GM19397 (cell line): ENCODE results near the gene CD81.
A peak's percentile ranks its signal among the peaks of the same experiment; 100 is the strongest.

Source experiments
- ATAC-seq: cut with Tn5 transposase; IDR thresholded peaks from one replicate; pipeline ENCODE4 v1.9.1; 2021; ENCODE audit warnings: mild to moderate bottlenecking, moderate library complexity; ENCODE audit not compliant: unreplicated experiment

CD81 gene

DNA sequence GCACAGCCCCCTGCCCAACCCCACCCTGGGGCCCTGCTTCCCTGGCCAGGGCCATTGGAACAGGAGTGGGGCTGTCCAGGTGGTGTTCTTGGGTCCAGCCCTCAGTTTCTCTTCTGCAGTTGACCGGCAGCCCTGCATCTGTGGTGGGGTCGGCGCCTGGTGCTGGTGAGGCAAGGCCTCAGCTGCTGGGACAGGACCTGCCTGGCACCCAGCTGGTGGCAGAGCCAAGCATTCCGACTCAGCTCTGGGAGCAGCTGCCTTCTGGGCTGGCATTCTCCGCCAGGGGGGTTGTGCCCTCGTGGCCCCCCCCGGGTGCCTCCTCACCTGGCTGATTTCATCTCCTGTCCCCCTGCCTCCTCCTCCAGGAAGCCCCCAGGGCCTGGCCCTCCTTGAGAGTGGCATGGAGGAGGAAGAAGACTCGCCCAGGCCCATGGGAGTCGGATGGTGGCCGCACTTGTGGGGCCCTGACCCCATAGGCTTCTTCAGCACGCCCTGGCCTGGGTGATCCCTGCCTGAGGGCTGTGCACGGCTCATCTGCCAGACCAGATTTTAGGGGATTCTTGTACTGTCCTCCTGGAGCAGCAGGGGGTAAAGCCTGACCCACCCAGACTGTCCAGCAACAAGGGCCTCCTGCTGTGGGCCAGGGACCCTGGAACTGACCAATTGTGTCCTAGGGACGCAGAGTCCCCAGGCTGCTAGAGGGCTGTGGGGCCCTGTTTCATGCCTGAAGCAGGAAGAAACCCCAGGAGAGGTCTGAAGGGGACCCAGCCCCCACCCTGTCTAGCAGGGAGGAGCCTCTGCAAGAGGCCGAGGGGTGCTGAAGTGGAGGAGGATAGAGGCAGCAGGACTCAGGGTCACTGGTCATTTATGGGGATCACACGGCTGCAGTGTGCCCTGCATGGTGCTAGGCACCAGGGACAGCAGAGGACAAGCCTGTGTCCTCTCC lies 11.6 kb downstream of the CD81 start:
- no peak for ATAC-seq

- ATAC-seq = no peak
These were observed 12.4 kb downstream of the CD81 start for GRCh38 chr11:2389377-2390026.

DNA sequence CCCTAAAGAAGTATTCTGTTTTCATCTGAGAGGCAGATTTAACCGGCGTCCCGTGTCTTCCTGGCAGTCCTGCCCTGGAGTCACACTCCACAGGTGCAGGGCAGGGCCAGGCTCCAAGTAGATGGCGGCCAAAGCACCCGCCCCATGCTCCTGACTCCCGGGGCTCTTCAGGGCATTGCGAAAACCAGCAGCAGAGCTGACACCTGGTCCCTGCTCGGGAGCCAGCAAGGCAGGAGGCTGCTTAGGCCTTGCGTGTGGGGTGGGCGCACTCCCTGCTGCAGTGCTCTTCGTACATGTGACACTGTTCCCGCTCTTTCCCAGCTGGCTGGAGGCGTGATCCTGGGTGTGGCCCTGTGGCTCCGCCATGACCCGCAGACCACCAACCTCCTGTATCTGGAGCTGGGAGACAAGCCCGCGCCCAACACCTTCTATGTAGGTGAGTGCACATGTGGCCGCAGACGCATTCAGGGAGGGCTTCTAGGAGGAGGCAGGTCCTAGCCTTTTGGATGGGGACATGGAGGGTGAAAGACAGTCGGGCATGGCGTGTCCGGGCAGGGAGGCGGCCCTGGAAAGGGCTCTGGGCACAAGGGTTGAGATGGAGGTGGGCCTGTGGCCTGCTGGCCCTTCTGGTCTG lies 13.1 kb downstream of the CD81 start:
- no peak for ATAC-seq

GRCh38 chr11:2390725-2391151 lies 13.6 kb downstream of the CD81 start:
- ATAC-seq = no peak

DNA sequence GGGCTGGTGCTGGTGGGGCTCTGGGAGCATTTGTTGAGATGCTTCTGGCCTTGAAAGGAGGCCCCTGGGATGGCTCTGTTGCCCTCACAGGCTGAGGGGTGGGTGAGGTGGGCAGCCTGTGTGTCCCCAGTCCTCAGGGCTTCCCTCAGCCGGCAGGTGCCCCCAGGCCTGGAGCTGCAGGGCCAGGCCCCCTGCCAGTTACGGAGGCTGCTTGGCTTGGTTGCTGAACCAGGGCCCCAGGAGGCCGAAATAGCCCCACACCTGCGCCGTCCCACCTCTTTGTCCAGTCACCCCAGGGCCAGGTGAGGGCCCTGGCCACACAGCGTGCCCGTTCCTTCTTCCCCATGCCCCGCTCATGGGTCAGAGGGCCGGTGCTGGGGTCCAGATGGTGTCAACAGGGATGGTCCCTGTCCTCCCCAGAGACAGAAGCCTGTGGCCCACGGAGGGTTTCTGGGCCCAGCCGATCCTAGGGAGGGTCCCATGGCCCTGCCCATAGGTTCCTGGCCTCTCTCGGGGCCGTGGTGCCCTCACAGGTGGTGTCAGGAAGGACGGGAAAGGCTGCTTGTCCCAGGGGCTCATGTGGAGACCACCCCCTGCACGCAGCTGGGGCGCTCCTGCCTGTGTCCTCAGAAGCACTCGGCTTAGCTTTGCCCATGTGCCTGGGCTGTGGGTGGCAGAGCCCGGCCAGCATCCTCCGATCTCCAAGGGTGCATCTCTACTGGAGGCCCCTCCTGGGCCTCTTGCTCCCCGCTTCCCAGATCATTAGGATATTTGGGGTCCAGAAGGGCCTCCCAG lies 14.3 kb downstream of the CD81 start:
- ATAC-seq = no peak

GRCh38 chr11:2392241-2392959 lies 15.3 kb downstream of the CD81 start:
- ATAC-seq = no peak

- ATAC-seq = no peak
These were observed 16.2 kb downstream of the CD81 start for GRCh38 chr11:2393111-2393868.

DNA sequence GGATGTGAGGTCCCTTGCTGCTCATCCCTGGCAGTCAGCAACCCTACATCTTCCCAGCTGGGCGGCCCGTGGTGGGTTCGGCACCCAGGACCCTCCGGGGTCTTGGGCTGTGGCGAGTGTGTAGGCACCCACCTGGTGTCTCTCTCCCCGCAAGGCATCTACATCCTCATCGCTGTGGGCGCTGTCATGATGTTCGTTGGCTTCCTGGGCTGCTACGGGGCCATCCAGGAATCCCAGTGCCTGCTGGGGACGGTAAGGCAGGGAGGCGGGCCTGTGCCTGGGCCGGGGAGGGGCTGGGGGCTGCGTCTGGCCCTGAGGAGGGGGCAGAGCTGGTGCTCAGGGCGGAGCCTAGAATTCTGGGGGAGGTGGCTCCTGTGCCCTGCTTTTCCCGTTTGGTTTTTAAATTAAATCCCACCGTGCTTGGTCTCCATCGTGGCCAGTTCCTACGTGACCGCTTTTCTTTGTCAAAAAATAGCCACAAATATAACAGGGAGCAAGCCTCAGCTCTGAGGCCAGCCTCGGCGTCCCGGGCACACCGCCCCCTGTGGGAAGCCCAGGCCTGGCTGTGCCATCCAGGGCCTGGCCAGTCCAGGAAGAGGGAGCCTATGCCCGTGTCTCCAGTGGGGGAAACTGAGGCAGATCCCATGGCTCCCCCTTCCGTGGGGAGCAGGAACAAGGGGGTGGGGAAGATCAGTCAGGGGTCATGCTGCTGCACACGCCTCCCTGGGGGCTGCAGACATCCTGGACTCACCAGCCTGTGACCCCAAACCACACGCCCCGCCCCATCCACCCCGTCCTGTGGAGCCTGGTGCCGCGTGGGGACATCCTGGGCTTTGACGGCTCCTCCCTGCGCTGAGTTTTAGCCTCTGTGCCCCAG lies 17.1 kb downstream of the CD81 start:
- no peak for ATAC-seq

DNA sequence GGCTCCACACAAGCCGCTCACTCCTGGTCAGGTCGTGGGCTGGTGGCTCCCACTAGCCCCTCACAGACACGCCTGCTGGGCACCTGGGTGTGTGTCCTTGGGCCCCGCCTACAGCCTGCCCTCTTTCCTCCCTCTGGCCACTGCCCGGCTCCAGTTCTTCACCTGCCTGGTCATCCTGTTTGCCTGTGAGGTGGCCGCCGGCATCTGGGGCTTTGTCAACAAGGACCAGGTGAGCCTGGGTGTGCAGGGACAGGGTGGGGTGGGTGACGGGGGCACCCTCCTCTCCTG lies 17.7 kb downstream of the CD81 start:
- ATAC-seq = no peak

GRCh38 chr11:2395211-2395730 lies 18.2 kb downstream of the CD81 start:
- no peak for ATAC-seq

DNA sequence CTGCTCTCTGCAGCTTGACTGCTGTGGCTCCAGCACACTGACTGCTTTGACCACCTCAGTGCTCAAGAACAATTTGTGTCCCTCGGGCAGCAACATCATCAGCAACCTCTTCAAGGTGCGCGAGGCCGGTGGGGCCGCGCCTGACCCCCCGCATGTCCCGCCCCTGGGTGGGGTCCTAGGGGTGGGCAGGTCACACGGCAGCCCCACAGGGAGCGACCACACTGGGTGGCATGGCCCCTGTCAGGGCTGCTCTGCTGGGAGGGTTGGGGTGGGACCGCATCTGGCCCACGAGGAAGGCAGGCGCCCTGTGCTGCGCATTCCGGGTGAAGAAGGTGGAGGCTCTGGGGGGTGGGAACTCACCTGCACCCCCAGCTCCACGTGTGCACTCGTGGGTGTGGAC lies 18.7 kb downstream of the CD81 start:
- no peak for ATAC-seq

DNA sequence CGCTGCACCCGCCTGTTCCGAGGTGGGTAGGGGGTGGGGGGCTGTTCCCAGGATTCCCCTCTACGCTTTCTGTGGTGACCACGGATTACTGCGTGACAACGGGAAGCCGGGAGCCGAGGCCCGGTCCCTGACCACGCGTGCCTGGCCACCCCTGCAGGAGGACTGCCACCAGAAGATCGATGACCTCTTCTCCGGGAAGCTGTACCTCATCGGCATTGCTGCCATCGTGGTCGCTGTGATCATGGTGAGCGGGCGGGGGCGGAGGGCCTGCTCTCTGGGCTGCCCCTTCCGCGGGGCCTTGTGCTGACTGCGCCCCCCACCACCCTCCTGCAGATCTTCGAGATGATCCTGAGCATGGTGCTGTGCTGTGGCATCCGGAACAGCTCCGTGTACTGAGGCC lies 19.4 kb downstream of the CD81 start:
- no peak for ATAC-seq

DNA sequence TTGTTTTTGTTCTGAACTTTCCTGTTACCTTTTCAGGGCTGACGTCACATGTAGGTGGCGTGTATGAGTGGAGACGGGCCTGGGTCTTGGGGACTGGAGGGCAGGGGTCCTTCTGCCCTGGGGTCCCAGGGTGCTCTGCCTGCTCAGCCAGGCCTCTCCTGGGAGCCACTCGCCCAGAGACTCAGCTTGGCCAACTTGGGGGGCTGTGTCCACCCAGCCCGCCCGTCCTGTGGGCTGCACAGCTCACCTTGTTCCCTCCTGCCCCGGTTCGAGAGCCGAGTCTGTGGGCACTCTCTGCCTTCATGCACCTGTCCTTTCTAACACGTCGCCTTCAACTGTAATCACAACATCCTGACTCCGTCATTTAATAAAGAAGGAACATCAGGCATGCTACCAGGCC lies 19.9 kb downstream of the CD81 start:
- no peak for ATAC-seq

DNA sequence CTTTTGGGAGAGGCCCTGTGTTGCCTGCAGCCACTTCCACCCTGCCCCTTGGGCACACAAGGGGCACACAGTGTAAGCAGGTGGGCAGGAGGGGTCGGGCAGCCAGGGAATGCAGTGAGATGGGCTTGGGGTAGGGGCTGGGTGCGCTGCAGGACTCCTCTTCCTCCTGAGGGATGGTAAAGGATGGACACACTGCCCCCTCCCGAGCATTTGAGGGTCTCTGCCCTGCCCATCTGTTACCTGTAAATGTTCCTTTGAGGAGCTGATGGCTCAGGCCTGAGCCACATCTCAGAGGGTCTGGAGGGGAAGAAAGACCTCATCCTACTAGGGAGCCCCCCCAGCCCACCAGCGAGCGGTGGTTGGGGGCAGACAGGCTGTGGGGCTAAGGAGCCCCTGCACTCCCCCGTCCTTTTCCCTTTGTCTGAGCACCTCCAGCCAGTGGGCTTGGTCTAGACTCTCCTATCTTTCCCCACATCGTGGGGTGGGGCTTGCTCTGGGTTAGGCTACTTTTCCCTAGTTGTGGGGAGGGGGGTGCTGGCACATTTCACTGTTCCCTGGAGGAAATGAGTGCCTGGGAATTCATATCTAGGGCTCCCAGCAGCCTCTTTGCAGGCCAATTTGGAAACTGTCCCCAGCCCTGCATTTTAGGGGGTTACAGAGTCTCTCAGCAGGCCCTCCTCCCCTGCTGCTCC lies 21.7 kb downstream of the CD81 start:
- no peak for ATAC-seq

DNA sequence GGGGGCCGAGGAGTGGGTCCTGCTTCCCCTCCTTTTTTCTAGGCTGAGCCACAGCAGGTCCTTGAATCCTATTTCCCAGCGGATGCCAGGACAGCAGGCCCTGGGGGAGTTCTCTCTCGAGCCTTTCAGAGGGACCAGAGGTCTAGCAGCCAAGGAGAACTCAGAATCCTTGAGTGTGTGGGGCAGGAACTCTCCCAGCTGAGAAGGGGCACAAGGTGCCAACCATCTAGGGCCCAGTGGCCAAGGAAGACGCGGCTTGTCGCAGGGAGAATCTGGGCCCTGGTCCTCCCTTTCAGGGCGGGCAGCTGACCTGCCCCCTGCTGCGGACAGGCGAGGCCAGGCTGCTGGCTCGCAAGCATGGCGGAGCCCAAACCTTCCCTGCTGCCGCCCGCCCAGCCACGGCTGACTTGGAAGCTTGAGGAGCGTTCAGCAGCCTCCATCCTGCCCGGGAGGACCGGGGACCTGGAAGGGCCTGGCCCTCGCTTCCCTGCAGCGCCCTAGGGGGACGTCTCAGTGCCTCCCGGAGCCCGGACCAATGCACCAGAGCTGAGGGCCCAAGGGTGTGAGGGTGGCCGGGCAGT lies 22.5 kb downstream of the CD81 start:
- ATAC-seq = peak; percentile 4

GRCh38 chr11:2400069-2400761 lies 23.1 kb downstream of the CD81 start, which contains the start of gene TSSC4:
Gene TSSC4, plus strand, starts transcription at chr11:2400750. Its CDS starts 1,884 bp downstream, at chr11:2402634.
- peak; percentile 81 for ATAC-seq
